Fibroblast of mammary gland (primary cell): ENCODE results near the gene PHLDA3.

Experiments used
- DNase-seq: peaks from one replicate; pipeline ENCODE4 v3.0.0-alpha.2; 2010; ENCODE audit warnings: low read depth
- H3K4me3 ChIP-seq: 2 replicates; pipeline ENCODE4 v1.5.1; 2011; ENCODE audit warnings: low read depth, mild to moderate bottlenecking, low read length, moderate library complexity; ENCODE audit not compliant: control insufficient read depth
- CTCF ChIP-seq: conservative IDR thresholded peaks from 2 replicates; pipeline ENCODE4 v1.5.1; 2011; ENCODE audit warnings: low read depth, low read length, inconsistent platforms; ENCODE audit not compliant: control insufficient read depth, insufficient read depth

The PHLDA3 gene

GRCh38 chr1:201487742-201488141, 18.8 kb upstream of the PHLDA3 start:
- TF ChIP-seq CTCF = no peak
- H3K4me3 ChIP-seq = no peak overlapping the region
- no peak for DNase-seq

- no peak for TF ChIP-seq CTCF
- DNase-seq = no peak
- no peak overlapping the region for H3K4me3 ChIP-seq
Observed at GRCh38 chr1:201486187-201486586, 17.2 kb upstream of the PHLDA3 start.

- no peak overlapping the region for H3K4me3 ChIP-seq
- no peak for TF ChIP-seq CTCF
- DNase-seq = no peak
Observed at GRCh38 chr1:201485184-201485774, 16.3 kb upstream of the PHLDA3 start.

GRCh38 chr1:201483373-201483949, 14.5 kb upstream of the PHLDA3 start:
- no peak for DNase-seq
- H3K4me3 ChIP-seq = no peak overlapping the region
- no peak for TF ChIP-seq CTCF

- DNase-seq = no peak
- no peak for TF ChIP-seq CTCF
- H3K4me3 ChIP-seq = no peak overlapping the region
Observed at GRCh38 chr1:201482755-201483154, 13.8 kb upstream of the PHLDA3 start.

- peak overlapping the region; percentile 23 for H3K4me3 ChIP-seq
- DNase-seq = peak; percentile 79
- peak; percentile 92 for TF ChIP-seq CTCF
Observed at GRCh38 chr1:201481761-201482493, 12.9 kb upstream of the PHLDA3 start.
